ENCODE measurements around the gene B3GALNT2.

Gene B3GALNT2

DNA sequence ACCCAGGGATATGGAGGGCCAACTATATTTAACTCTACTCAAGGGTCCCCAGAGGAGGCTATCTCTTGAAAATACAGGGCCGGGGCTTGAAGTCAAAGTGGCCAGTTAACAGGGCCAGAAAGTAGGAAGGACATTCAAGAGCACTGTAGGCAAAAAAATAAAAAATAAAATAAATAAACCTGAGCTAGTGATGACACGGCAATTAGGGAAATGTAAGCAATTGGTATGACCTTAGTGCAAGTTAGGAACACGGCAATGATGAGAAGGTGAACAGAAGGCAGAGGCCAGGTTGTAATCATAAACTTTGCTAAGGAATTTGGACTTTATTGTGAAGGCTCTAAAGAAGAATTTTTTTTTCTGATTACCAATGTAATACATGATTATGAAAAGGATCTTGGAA is 3.4 kb upstream of the B3GALNT2 start:
- H3K36me3 ChIP-seq = no peaks in the 10 kb centered on the region
- no peak overlapping the region for H3K4me3 ChIP-seq (ENCODE audit: low read depth, low read length)
- DNase-seq = no peak
- no peak overlapping the region for H3K27ac ChIP-seq
- TF ChIP-seq, protein P1, sequence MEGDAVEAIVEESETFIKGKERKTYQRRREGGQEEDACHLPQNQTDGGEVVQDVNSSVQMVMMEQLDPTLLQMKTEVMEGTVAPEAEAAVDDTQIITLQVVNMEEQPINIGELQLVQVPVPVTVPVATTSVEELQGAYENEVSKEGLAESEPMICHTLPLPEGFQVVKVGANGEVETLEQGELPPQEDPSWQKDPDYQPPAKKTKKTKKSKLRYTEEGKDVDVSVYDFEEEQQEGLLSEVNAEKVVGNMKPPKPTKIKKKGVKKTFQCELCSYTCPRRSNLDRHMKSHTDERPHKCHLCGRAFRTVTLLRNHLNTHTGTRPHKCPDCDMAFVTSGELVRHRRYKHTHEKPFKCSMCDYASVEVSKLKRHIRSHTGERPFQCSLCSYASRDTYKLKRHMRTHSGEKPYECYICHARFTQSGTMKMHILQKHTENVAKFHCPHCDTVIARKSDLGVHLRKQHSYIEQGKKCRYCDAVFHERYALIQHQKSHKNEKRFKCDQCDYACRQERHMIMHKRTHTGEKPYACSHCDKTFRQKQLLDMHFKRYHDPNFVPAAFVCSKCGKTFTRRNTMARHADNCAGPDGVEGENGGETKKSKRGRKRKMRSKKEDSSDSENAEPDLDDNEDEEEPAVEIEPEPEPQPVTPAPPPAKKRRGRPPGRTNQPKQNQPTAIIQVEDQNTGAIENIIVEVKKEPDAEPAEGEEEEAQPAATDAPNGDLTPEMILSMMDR (IDR thresholded peaks at IDR 0.05; ENCODE audit: low read depth, low read length) = no peak
- H3K9me3 ChIP-seq (ENCODE audit: severe bottlenecking) = no peaks in the 10 kb centered on the region
- H3K27me3 ChIP-seq (ENCODE audit: insufficient read depth, low read depth, severe bottlenecking) = no peaks in the 10 kb centered on the region

DNA sequence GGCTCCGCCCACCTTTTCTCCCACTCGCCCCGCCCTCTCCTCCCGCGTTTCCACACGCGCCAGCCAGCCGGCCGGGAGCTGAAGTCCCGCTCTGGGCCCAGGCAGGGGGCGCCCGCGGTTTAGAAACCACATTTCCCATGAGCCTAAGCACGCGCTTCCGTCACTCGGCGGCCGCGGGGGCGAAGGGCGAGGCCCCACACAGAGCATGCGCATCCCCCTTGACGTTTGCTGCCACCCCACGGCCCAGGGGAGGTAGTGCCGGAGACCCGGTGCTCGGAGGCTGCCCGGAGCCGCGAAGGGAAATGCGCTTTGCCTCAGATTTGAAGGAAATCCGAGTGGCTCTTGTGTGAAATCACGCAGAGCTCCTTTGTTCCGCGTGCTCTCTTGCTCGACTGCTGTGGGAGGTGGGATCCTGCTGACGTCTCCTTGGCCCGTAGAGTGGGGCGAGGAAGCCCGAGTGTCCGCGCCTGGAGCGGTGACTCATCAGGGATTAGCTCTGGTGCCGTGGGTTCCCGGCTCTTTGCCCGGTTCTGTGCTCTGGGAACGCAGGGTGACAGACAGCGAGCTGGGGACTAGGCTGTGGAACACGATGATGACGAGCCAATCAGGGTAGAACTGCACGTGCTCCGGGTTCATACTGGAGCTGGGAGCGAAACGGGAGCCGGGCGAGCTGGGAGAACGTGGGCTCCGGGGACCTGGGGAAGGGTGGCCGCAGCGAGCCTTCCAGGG is 406 bp upstream of the B3GALNT2 start:
- H3K36me3 ChIP-seq = no peaks in the 10 kb centered on the region
- H3K27me3 ChIP-seq (ENCODE audit: insufficient read depth, low read depth, severe bottlenecking) = no peaks in the 10 kb centered on the region
- no peaks in the 10 kb centered on the region for H3K9me3 ChIP-seq (ENCODE audit: severe bottlenecking)
- peak; percentile 100 for DNase-seq
- peak overlapping the region; percentile 69 for H3K4me3 ChIP-seq (ENCODE audit: low read depth, low read length)
- peak overlapping the region; percentile 97 for H3K27ac ChIP-seq
- TF ChIP-seq, protein P1 (IDR thresholded peaks at IDR 0.05; ENCODE audit: low read depth, low read length) = peak; percentile 96

DNA sequence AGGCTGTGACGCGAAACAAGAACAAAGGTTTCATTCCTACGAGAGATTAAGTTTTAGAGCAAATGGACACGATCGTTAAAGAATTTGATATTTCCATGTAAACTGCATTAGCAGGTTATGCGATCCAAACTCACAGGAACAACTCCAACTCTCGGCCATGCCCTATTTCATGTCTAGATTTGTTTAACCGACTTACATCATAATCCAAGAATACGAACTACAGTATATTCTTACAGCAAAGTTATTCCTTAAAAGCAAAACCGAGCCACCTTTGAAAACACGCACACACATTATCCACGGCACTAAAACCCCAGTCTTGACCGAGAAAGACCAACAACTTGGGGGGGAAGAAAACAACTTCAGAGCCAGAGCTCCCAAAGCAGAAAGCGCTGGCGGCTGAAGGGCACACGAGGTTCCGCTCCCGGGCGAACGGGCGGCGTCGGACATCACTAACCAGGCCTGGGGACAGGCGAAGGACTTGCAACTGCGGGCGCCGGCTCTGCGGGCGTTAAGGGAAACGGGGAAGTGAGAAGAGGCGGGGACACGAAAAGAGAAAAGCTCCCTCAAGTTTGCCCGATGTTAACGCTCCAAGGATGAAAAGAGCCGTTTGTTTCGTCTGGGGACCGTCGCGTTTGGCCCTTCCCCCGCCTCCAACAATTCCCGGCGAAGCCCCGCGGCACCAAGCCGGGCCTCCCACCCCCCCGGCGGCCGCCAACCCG is 690 bp downstream of the B3GALNT2 start:
- peak overlapping the region; percentile 85 for H3K27ac ChIP-seq
- no peaks in the 10 kb centered on the region for H3K27me3 ChIP-seq (ENCODE audit: insufficient read depth, low read depth, severe bottlenecking)
- no peaks in the 10 kb centered on the region for H3K36me3 ChIP-seq
- peak; percentile 77 for DNase-seq
- no peaks in the 10 kb centered on the region for H3K9me3 ChIP-seq (ENCODE audit: severe bottlenecking)
- peak overlapping the region; percentile 69 for H3K4me3 ChIP-seq (ENCODE audit: low read depth, low read length)
- TF ChIP-seq, protein P1 (IDR thresholded peaks at IDR 0.05; ENCODE audit: low read depth, low read length) = no peak

DNA sequence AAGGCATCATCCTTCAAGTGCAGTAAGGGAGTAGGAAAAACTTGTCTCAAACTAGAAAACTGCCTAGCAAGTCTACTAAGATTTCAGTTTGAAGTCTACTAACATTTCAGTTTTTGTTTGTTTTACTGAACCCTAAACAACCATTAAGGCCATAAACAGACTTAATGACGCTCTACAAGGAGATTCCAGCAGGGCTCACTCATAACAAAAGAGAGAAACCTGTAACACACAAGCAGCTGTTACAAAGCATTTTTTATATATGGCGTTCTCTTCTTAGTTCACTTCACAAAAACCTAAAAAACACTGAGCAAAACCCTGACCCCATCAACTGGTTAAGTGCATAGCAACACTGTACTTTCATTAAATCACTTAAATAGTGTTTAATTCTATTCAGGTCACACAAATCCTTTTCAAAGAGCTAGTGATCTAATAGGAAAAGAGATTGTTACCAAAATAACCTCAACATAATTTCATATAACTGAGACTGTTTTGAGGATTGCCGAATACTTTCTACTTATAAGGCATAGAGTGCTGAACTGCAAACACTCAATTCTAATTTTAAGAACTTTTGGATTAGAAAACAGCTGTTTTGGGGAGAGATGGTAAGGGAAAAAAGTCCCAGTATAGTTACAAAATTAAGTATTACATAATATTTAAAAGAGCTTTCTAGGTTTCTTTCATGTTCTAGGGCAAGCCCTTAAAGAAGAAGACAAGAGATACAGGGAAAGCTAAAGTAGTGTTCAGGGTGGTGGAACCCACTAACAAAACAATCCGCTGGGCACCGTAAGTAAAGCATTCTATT is 1.4 kb downstream of the B3GALNT2 start:
- no peaks in the 10 kb centered on the region for H3K27me3 ChIP-seq (ENCODE audit: insufficient read depth, low read depth, severe bottlenecking)
- H3K4me3 ChIP-seq (ENCODE audit: low read depth, low read length) = peak overlapping the region; percentile 69
- H3K9me3 ChIP-seq (ENCODE audit: severe bottlenecking) = no peaks in the 10 kb centered on the region
- H3K27ac ChIP-seq = no peak overlapping the region; the same call in 1 of the 2 replicates
- no peaks in the 10 kb centered on the region for H3K36me3 ChIP-seq
- DNase-seq = no peak
- TF ChIP-seq, protein P1 (IDR thresholded peaks at IDR 0.05; ENCODE audit: low read depth, low read length) = no peak

DNA sequence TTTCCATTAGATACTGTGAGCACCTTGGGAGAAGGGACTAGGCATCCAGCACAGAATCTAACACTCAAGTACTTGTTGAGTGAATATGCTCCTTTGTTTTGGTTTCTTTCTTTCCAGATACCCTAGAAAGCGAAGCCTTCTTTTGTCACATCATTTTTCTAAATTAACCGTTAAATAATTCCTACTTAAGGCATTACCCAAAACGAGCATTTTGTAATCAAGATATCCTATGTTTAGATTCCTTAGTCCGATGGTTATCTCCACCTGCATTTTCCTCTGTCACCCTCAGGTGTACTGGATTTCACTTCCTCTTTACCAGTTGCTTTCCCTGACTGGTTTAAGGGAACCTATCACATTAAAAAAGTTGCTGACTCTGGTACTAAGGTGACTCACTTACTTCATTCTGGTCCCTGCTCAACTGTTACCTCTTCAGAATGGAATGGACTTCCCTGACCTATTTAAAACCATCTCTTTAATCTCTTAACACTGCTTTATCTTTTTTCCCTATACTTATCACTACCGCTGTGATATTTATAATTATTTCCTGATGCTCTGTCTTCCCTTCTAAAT is 3.2 kb downstream of the B3GALNT2 start:
- H3K9me3 ChIP-seq (ENCODE audit: severe bottlenecking) = no peaks in the 10 kb centered on the region

More for the DNA sequence above, 3.2 kb downstream of the B3GALNT2 start:
- Histone ChIP-seq H3K36me3 (no peaks in the 10 kb centered on the region), H3K27me3 (ENCODE audit: insufficient read depth, low read depth, severe bottlenecking) (no peaks in the 10 kb centered on the region), H3K4me3 (ENCODE audit: low read depth, low read length) (no peak overlapping the region), H3K27ac (no peak overlapping the region)
- TF ChIP-seq, protein P1 (IDR thresholded peaks at IDR 0.05; ENCODE audit: low read depth, low read length) = no peak
- DNase-seq = no peak

Measured in WERI-Rb-1 (cell line).